22Rv1 (cell line): ENCODE results near the gene PRPF38A.

Experiments
- ZFX ChIP-seq: fragments of 450-650 bp; IDR thresholded peaks from 2 replicates; pipeline ENCODE4 v1.6.1; 2017; ENCODE audit warnings: antibody characterized with exemption, borderline replicate concordance
- TF ChIP-seq, protein P1 (sequence below): fragments of 450-650 bp; IDR thresholded peaks from 2 replicates; pipeline ENCODE4 v1.5.1; 2017; ENCODE audit warnings: mild to moderate bottlenecking

DNA sequence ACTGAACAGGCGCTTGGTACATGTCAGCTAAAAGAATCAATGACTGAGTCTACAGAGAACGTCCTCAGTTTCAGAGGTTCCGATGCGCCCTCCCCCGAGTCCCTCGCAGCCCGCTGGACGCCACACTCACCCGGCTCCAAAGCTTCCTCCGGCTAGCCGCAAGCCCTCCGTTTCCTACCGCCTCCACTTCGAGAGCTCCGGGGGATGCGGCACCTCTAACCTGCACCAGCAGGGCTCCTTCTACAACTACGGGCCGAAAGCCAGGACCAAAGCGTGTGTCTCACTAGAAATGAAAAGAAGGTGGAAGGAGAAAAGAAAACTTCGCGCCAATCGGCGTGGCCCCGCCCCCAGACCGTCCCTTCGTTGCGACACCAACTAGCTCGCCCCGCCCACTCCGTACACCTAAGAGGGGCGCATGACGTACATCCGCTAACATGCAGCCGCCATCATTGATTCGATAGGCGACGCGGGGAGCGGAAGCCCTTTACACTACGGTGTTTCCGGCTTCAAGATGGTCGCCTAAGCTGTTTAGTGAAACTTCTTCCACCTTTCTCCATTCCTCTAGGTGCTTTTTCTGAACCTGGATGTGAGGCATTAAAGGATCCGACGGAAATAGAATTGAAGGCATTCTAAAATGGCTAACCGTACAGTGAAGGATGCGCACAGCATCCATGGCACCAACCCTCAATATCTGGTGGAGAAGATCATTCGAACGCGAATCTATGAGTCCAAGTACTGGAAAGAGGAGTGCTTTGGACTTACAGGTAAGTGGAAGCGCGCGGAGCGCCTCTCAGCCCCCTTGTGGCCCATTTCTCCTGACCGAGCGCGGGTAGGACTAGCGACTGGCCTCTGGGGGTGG, at the start of gene PRPF38A, which contains the start of gene ORC1:
- TF ChIP-seq, protein P1, sequence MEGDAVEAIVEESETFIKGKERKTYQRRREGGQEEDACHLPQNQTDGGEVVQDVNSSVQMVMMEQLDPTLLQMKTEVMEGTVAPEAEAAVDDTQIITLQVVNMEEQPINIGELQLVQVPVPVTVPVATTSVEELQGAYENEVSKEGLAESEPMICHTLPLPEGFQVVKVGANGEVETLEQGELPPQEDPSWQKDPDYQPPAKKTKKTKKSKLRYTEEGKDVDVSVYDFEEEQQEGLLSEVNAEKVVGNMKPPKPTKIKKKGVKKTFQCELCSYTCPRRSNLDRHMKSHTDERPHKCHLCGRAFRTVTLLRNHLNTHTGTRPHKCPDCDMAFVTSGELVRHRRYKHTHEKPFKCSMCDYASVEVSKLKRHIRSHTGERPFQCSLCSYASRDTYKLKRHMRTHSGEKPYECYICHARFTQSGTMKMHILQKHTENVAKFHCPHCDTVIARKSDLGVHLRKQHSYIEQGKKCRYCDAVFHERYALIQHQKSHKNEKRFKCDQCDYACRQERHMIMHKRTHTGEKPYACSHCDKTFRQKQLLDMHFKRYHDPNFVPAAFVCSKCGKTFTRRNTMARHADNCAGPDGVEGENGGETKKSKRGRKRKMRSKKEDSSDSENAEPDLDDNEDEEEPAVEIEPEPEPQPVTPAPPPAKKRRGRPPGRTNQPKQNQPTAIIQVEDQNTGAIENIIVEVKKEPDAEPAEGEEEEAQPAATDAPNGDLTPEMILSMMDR: peak; percentile 57
- no peak for TF ChIP-seq ZFX
